ENCODE measurements around the gene YES1.

- TF ChIP-seq ZNF274 (IDR thresholded peaks at IDR 0.05; ENCODE audit: low read depth, low read length) (no peak), YY1 (IDR thresholded peaks at IDR 0.05; ENCODE audit: insufficient read depth, insufficient read length) (no peak)
Observed at GRCh38 chr18:813172-814071, 1.4 kb upstream of the YES1 start.
